ENCODE results near the gene DHX58. TPM values are rescaled to one million over a fixed set of nuclear protein-coding genes. Genes with fewer than 3 reads are reported as not detected.

Gene DHX58
- total RNA-seq, 1 experiment from 2014 or later: 2.1 TPM

- Histone ChIP-seq H3K27ac (ENCODE audit: low read depth, low read length, poor library complexity, severe bottlenecking) (no peak overlapping the region), H3K4me3 (ENCODE audit: low read depth, low read length, poor library complexity, severe bottlenecking) (no peak overlapping the region), H3K36me3 (ENCODE audit: insufficient read depth, low read length, poor library complexity, severe bottlenecking) (no peaks in the 10 kb centered on the region), H3K9me3 (ENCODE audit: low read depth, low read length, poor library complexity, severe bottlenecking) (no peaks in the 10 kb centered on the region), H3K27me3 (replicated peaks; ENCODE audit: insufficient read depth, low read depth, low read length, poor library complexity) (no peaks in the 10 kb centered on the region), H3K4me1 (ENCODE audit: insufficient read depth, low read length, poor library complexity, severe bottlenecking) (no peaks in the 10 kb centered on the region)
- CTCF ChIA-PET: no interaction called here
- DNase-seq (ENCODE audit: low spot score): peak; percentile 45
- POLR2A ChIA-PET (ENCODE audit: low non-redundant PET): no interaction called here
- intact Hi-C loops (cut with micrococcal nuclease; ENCODE audit: unreplicated experiment): no loop called here
- TF ChIP-seq CTCF (conservative IDR thresholded peaks at IDR 0.05; ENCODE audit: low read depth, low read length) (no peak), EZH2 (IDR thresholded peaks at IDR 0.05; ENCODE audit: borderline replicate concordance, low read depth, low read length, poor library complexity, severe bottlenecking) (no peak)
- no TSS peak for BruUV-seq (replicated peaks)
These were observed 4.6 kb downstream of the DHX58 start for GRCh38 chr17:42107597-42108576.

GRCh38 chr17:42107124-42107523 is 5.4 kb downstream of the DHX58 start:
- Histone ChIP-seq H3K27me3 (replicated peaks; ENCODE audit: insufficient read depth, low read depth, low read length, poor library complexity) (no peaks in the 10 kb centered on the region), H3K4me3 (ENCODE audit: low read depth, low read length, poor library complexity, severe bottlenecking) (no peak overlapping the region), H3K27ac (ENCODE audit: low read depth, low read length, poor library complexity, severe bottlenecking) (no peak overlapping the region), H3K36me3 (ENCODE audit: insufficient read depth, low read length, poor library complexity, severe bottlenecking) (no peaks in the 10 kb centered on the region), H3K9me3 (ENCODE audit: low read depth, low read length, poor library complexity, severe bottlenecking) (no peaks in the 10 kb centered on the region), H3K4me1 (ENCODE audit: insufficient read depth, low read length, poor library complexity, severe bottlenecking) (no peaks in the 10 kb centered on the region)
- ChIA-PET CTCF (no interaction called here), POLR2A (ENCODE audit: low non-redundant PET) (no interaction called here)
- no peak for TF ChIP-seq CTCF (conservative IDR thresholded peaks at IDR 0.05; ENCODE audit: low read depth, low read length)
- no peak for TF ChIP-seq EZH2 (IDR thresholded peaks at IDR 0.05; ENCODE audit: borderline replicate concordance, low read depth, low read length, poor library complexity, severe bottlenecking)
- no TSS peak for BruUV-seq (replicated peaks)
- DNase-seq (ENCODE audit: low spot score): no peak
- intact Hi-C loops (cut with micrococcal nuclease; ENCODE audit: unreplicated experiment): no loop called here

GRCh38 chr17:42106009-42106408 is 6.5 kb downstream of the DHX58 start:
- intact Hi-C loops (cut with micrococcal nuclease; ENCODE audit: unreplicated experiment): no loop called here
- ChIA-PET POLR2A (ENCODE audit: low non-redundant PET) (interaction anchor here (0.6 kb wide), 1 partner anchor 107 kb away, joined by 6 read pairs; no protein-coding TSS in a partner anchor), CTCF (no interaction called here)
- Histone ChIP-seq H3K27me3 (replicated peaks; ENCODE audit: insufficient read depth, low read depth, low read length, poor library complexity) (no peaks in the 10 kb centered on the region), H3K4me1 (ENCODE audit: insufficient read depth, low read length, poor library complexity, severe bottlenecking) (no peaks in the 10 kb centered on the region), H3K9me3 (ENCODE audit: low read depth, low read length, poor library complexity, severe bottlenecking) (no peaks in the 10 kb centered on the region), H3K4me3 (ENCODE audit: low read depth, low read length, poor library complexity, severe bottlenecking) (no peak overlapping the region), H3K36me3 (ENCODE audit: insufficient read depth, low read length, poor library complexity, severe bottlenecking) (no peaks in the 10 kb centered on the region), H3K27ac (ENCODE audit: low read depth, low read length, poor library complexity, severe bottlenecking) (no peak overlapping the region)
- BruUV-seq (replicated peaks): no TSS peak
- TF ChIP-seq EZH2 (IDR thresholded peaks at IDR 0.05; ENCODE audit: borderline replicate concordance, low read depth, low read length, poor library complexity, severe bottlenecking) (no peak), CTCF (conservative IDR thresholded peaks at IDR 0.05; ENCODE audit: low read depth, low read length) (no peak)
- no peak for DNase-seq (ENCODE audit: low spot score)
